ENCODE results near the gene PAX6. TPM values are rescaled to one million over a fixed set of nuclear protein-coding genes. Genes with fewer than 3 reads are reported as not detected.

The PAX6 gene
- total RNA-seq, 1 experiment from 2014 or later, result 14.6 TPM

- H3K9ac ChIP-seq (ENCODE audit: low read length), result no peak overlapping the region
- H3K9me3 ChIP-seq (ENCODE audit: low read length), result no peaks in the 10 kb centered on the region
- intact Hi-C loops (cut with micrococcal nuclease), result no loop called here
- no peak overlapping the region for H2AFZ ChIP-seq (ENCODE audit: low read length)
- H3K79me2 ChIP-seq (ENCODE audit: low read length), result no peaks in the 10 kb centered on the region
- no peak for ATAC-seq
- no peak overlapping the region for H3K4me2 ChIP-seq (ENCODE audit: low read length)
- CTCF ChIA-PET, result no interaction called here
- TF ChIP-seq CTCF (conservative IDR thresholded peaks at IDR 0.05; ENCODE audit: low read depth, low read length) (no peak), EZH2 (IDR thresholded peaks at IDR 0.05; ENCODE audit: low read length, unreplicated experiment) (no peak), EZH2phosphoT487 (IDR thresholded peaks at IDR 0.05; ENCODE audit: borderline replicate concordance, low read length) (no peak)
- no peak overlapping the region for H3K4me3 ChIP-seq (ENCODE audit: low read length)
- H3K27me3 ChIP-seq (ENCODE audit: low read length), result no peaks in the 10 kb centered on the region
- H3K27ac ChIP-seq (ENCODE audit: low read length), result no peak overlapping the region
- H3K4me1 ChIP-seq (ENCODE audit: insufficient read depth, low read length), result no peaks in the 10 kb centered on the region
- no peaks in the 10 kb centered on the region for H3K36me3 ChIP-seq (ENCODE audit: low read depth, low read length)
- H3F3A ChIP-seq (ENCODE audit: low read length, unreplicated experiment), result no peaks in the 10 kb centered on the region
- no TSS peak for BruUV-seq (replicated peaks)
- DNase-seq, result no peak
- H3K9me2 ChIP-seq (replicated peaks; ENCODE audit: low read length), result no peaks in the 10 kb centered on the region
- H4K20me1 ChIP-seq (ENCODE audit: low read length), result no peaks in the 10 kb centered on the region
- POLR2A ChIA-PET (ENCODE audit: unreplicated experiment), result no interaction called here
These were observed 14.0 kb upstream of the PAX6 start for GRCh38 chr11:31824879-31825837.

GRCh38 chr11:31824332-31824878, 13.3 kb upstream of the PAX6 start:
- BruUV-seq (replicated peaks), result no TSS peak
- intact Hi-C loops (cut with micrococcal nuclease), result no loop called here
- no peaks in the 10 kb centered on the region for H3K27me3 ChIP-seq (ENCODE audit: low read length)
- no peaks in the 10 kb centered on the region for H3K9me3 ChIP-seq (ENCODE audit: low read length)
- H3K79me2 ChIP-seq (ENCODE audit: low read length), result no peaks in the 10 kb centered on the region
- ChIA-PET POLR2A (ENCODE audit: unreplicated experiment) (no interaction called here), CTCF (no interaction called here)
- no peaks in the 10 kb centered on the region for H4K20me1 ChIP-seq (ENCODE audit: low read length)
- DNase-seq (no peak), ATAC-seq (no peak)
- H3F3A ChIP-seq (ENCODE audit: low read length, unreplicated experiment), result no peaks in the 10 kb centered on the region
- H3K27ac ChIP-seq (ENCODE audit: low read length), result no peak overlapping the region
- TF ChIP-seq EZH2 (IDR thresholded peaks at IDR 0.05; ENCODE audit: low read length, unreplicated experiment) (no peak), EZH2phosphoT487 (IDR thresholded peaks at IDR 0.05; ENCODE audit: borderline replicate concordance, low read length) (no peak), CTCF (conservative IDR thresholded peaks at IDR 0.05; ENCODE audit: low read depth, low read length) (no peak)
- H2AFZ ChIP-seq (ENCODE audit: low read length), result no peak overlapping the region
- H3K36me3 ChIP-seq (ENCODE audit: low read depth, low read length), result no peaks in the 10 kb centered on the region
- no peaks in the 10 kb centered on the region for H3K9me2 ChIP-seq (replicated peaks; ENCODE audit: low read length)
- H3K9ac ChIP-seq (ENCODE audit: low read length), result no peak overlapping the region
- no peak overlapping the region for H3K4me2 ChIP-seq (ENCODE audit: low read length)
- no peak overlapping the region for H3K4me3 ChIP-seq (ENCODE audit: low read length)
- no peaks in the 10 kb centered on the region for H3K4me1 ChIP-seq (ENCODE audit: insufficient read depth, low read length)
